Measurements from ENCODE around the gene FGD5. TPM values are rescaled to one million over a fixed set of nuclear protein-coding genes. Genes with fewer than 3 reads are reported as not detected.

The FGD5 gene
- total RNA-seq, 6 donors from 2014 or later = 26.8 to 90.4 (median 57.2) TPM

DNA sequence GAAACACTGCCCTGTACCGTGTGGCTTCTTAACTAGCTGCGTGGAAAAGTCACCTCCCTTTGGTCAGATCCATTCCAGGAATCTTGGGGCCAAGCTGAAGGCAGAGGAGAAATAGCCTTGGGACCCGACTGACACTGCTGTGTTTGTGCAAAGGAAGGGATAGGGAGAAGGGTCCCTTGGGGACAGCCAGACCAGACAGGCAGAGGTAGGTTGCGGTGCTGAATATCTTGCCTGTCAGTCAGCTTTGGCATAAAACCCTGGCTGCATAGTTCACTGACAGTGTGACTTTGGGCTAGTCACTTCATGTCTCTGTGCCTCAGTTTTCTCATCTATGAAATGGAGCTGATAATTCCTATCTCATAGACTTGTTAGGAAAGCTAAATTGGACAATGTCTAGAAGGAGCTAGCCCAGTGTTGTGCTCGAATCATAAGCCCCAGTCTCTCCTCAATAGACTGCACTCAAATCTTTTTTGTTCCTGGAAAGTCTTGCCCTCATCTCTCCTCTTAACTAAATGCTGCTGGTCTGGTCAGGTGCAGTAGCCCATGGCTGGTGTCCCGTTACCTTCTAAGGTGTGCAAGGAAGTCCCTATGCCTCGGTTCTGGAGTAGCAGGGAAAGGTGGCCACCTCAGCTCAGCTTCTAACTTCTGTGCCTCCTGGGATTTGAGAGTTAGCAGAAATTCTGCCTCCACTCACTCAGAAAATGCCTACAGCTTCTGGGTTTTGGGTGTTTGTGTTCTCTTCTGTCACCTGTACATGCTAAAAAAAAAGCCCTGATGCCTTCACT is 25.8 kb downstream of the FGD5 start:
- peaks cover 24 to 47% (median 38%) of the 10 kb centered on the region in 4 donors for H3K4me1 ChIP-seq
- H3K9me3 ChIP-seq = no peaks in the 10 kb centered on the region
- TF ChIP-seq POLR2A (IDR thresholded peaks at IDR 0.05) = no peak
- TF ChIP-seq, protein P1, sequence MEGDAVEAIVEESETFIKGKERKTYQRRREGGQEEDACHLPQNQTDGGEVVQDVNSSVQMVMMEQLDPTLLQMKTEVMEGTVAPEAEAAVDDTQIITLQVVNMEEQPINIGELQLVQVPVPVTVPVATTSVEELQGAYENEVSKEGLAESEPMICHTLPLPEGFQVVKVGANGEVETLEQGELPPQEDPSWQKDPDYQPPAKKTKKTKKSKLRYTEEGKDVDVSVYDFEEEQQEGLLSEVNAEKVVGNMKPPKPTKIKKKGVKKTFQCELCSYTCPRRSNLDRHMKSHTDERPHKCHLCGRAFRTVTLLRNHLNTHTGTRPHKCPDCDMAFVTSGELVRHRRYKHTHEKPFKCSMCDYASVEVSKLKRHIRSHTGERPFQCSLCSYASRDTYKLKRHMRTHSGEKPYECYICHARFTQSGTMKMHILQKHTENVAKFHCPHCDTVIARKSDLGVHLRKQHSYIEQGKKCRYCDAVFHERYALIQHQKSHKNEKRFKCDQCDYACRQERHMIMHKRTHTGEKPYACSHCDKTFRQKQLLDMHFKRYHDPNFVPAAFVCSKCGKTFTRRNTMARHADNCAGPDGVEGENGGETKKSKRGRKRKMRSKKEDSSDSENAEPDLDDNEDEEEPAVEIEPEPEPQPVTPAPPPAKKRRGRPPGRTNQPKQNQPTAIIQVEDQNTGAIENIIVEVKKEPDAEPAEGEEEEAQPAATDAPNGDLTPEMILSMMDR (IDR thresholded peaks at IDR 0.05) = no peak
- no peak for TF ChIP-seq POLR2AphosphoS5 (IDR thresholded peaks at IDR 0.05)
- no peak for TF ChIP-seq EP300 (IDR thresholded peaks at IDR 0.05)
- no peak for ATAC-seq (ENCODE audit: low FRiP score in 2 of 2)
- no peaks in the 10 kb centered on the region for H3K27me3 ChIP-seq
- 60 to 86% methylated on average over 7 of the region's 7 CpGs for WGBS, 2 donors
- no peak for DNase-seq
- H3K36me3 ChIP-seq = no peaks in the 10 kb centered on the region
- H3K4me3 ChIP-seq = no peak overlapping the region
- peak overlapping the region in 1 of 4 donors; percentile 10 for H3K27ac ChIP-seq

DNA sequence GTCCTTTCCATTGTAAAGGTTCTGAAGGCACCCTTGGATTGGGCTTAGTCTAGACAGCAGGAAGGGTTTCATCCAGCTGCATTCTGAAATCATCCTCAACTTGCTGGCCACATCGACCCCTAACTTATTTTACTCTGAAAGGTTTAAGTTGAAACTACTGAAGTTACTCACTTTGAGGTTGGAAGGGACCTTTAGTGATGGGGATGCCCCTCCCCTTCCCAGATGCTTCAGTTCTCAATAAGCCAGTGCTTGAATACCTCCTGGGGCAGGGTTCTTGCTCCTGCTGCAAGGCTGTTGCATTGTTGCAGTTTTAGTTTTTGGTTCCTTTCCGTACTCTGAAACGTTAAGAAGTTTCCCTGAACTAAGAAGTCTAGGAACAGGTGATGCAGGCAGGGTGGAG is 26.4 kb downstream of the FGD5 start:
- ATAC-seq (ENCODE audit: low FRiP score in 2 of 2) (no peak), DNase-seq (no peak)
- H3K27ac ChIP-seq = peak overlapping the region in 1 of 4 donors; percentile 10
- H3K9me3 ChIP-seq = no peaks in the 10 kb centered on the region
- WGBS, 2 donors = 48 to 51% methylated on average over 3 of the region's 3 CpGs
- H3K27me3 ChIP-seq = no peaks in the 10 kb centered on the region
- peaks cover 29 to 49% (median 42%) of the 10 kb centered on the region in 4 donors for H3K4me1 ChIP-seq
- no peaks in the 10 kb centered on the region for H3K36me3 ChIP-seq
- TF ChIP-seq POLR2A (IDR thresholded peaks at IDR 0.05) (no peak), POLR2AphosphoS5 (IDR thresholded peaks at IDR 0.05) (no peak), EP300 (IDR thresholded peaks at IDR 0.05) (no peak)
- TF ChIP-seq, protein P1 (IDR thresholded peaks at IDR 0.05) = no peak
- H3K4me3 ChIP-seq = no peak overlapping the region

DNA sequence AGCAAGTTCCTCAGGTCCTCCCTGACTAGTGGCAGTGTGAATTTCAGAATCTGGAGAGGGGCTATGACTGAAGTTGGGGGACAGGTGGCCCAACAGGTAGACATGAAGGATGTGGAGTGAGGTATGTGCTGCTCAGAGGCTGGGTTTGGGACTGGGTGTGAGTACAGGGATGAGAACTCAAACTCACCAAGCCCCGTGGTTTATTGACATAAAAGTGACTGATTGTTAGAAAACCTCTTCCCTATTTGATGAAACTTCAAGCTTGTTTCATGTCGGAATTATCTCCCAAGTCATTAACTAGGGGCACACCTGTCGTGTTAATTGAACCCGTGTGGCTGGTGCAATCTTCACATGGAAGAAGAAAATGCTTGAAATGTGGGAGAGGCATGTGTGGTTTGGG is 27.1 kb downstream of the FGD5 start:
- TF ChIP-seq, protein P1 (IDR thresholded peaks at IDR 0.05) = no peak
- TF ChIP-seq POLR2A (IDR thresholded peaks at IDR 0.05) (no peak), EP300 (IDR thresholded peaks at IDR 0.05) (no peak), POLR2AphosphoS5 (IDR thresholded peaks at IDR 0.05) (no peak)
- H3K9me3 ChIP-seq = no peaks in the 10 kb centered on the region
- no peaks in the 10 kb centered on the region for H3K36me3 ChIP-seq
- no peak overlapping the region for H3K4me3 ChIP-seq
- ATAC-seq (ENCODE audit: low FRiP score in 2 of 2) = no peak
- H3K27ac ChIP-seq = peak overlapping the region in 2 of 4 donors; percentile 72 to 80
- no peaks in the 10 kb centered on the region for H3K27me3 ChIP-seq
- DNase-seq = no peak
- peaks cover 29 to 52% (median 42%) of the 10 kb centered on the region in 4 donors for H3K4me1 ChIP-seq
- WGBS, 2 donors = 49 to 65% methylated on average over 4 of the region's 4 CpGs

DNA sequence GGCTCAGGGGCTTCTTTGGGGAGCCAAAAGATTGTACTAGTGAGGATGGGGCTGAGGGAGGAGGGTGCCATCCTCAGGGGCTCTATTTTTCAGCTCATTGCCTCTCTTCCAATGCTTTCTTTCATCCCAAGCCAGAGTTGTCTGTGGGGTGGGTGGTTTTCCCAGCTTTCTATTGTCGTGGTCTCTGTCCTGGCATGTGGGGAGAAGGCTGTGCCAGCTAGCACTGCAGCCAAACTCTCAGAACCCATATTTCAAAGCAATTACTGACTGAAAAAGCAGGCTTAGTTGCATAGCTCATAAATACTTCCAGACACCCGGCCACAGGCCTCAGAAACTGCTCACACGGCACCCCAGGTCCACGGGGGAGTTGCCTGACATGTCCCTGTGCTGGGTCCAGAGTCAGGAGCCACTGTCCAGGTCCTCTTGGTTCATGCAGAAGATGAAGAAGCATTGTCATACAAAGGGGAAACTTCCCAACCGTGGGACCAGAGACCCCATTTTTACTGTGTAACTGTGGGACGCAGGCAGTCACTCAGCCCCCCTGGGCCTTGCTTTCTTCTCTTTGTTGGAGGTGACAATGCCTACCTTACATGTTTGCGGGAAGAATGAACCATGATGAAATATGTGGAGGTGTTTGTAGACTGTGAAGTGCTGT is 27.6 kb downstream of the FGD5 start:
- no peaks in the 10 kb centered on the region for H3K9me3 ChIP-seq
- WGBS, 2 donors = 55 to 66% methylated on average over 6 to 7 of the region's 7 CpGs
- no peak overlapping the region for H3K4me3 ChIP-seq
- H3K36me3 ChIP-seq = no peaks in the 10 kb centered on the region
- peak overlapping the region in 2 of 4 donors; percentile 72 to 80 for H3K27ac ChIP-seq
- TF ChIP-seq, protein P1 (IDR thresholded peaks at IDR 0.05) = no peak
- no peak for TF ChIP-seq POLR2A (IDR thresholded peaks at IDR 0.05)
- TF ChIP-seq EP300 (IDR thresholded peaks at IDR 0.05) = no peak
- no peak for TF ChIP-seq POLR2AphosphoS5 (IDR thresholded peaks at IDR 0.05)
- DNase-seq (no peak), ATAC-seq (ENCODE audit: low FRiP score in 2 of 2) (no peak)
- no peaks in the 10 kb centered on the region for H3K27me3 ChIP-seq
- peaks cover 28 to 48% (median 38%) of the 10 kb centered on the region in 4 donors for H3K4me1 ChIP-seq

Measured in upper lobe of left lung (tissue), 6 donors.